Caco-2 (cell line): ENCODE data around the gene LRMDA. TPM values are rescaled to one million over a fixed set of nuclear protein-coding genes. Genes with fewer than 3 reads are reported as not detected.

Source experiments
- BruUV-seq: library from RNA; stranded (reverse); fragments of 400-500 nt; replicated peaks from 2 replicates; lab custom pipeline; 2021; lab: Mats Ljungman, UMichigan
- CTCF ChIA-PET: fragments of 300-600 bp; sonication (Branson Sonifier 250); formaldehyde crosslinking; loops from one replicate; lab custom pipeline; 2022; ENCODE audit warnings: antibody characterized with exemption; lab: Charles Lee
- POLR2A ChIA-PET: fragments of 300-600 bp; sonication (Branson Sonifier 250); formaldehyde crosslinking; loops from one replicate; lab custom pipeline; 2022; ENCODE audit warnings: antibody characterized with exemption; lab: Charles Lee
- DNase-seq, 2 experiments: peaks; one replicate each; pipeline versions ENCODE4 v3.0.0 to v3.0.0-alpha.2; 2020 to 2022
- H3K27me3 ChIP-seq: replicated peaks from 2 replicates; pipeline ENCODE4 v1.6.0; 2011; ENCODE audit warnings: low read length; ENCODE audit not compliant: control insufficient read depth, insufficient read depth
- H3K36me3 ChIP-seq: 2 replicates; pipeline ENCODE4 v1.5.1; 2011; ENCODE audit warnings: low read length; ENCODE audit not compliant: control insufficient read depth, insufficient read depth
- H3K4me1 ChIP-seq: fragments of 250-450 bp; sonication (Bioruptor Pico); 2 replicates; pipeline ENCODE4 v1.5.1; 2020; ENCODE audit warnings: mild to moderate bottlenecking
- H3K4me3 ChIP-seq: 2 replicates; pipeline ENCODE4 v1.5.1; 2011; ENCODE audit warnings: low read depth, mild to moderate bottlenecking, control low read depth, low read length
- H3K9me3 ChIP-seq: fragments of 250-450 bp; sonication (Bioruptor Pico); 2 replicates; pipeline ENCODE4 v1.5.1; 2020; ENCODE audit warnings: mild to moderate bottlenecking, moderate library complexity
- H3K27ac Mint-ChIP-seq: one replicate; pipeline ENCODE4 v1.8.0; 2022; ENCODE audit warnings: mixed read lengths; ENCODE audit not compliant: unreplicated experiment
- H3K27me3 Mint-ChIP-seq: one replicate; pipeline ENCODE4 v1.8.0; 2022; ENCODE audit warnings: mixed read lengths; ENCODE audit not compliant: insufficient read depth, unreplicated experiment
- H3K36me3 Mint-ChIP-seq: one replicate; pipeline ENCODE4 v1.8.0; 2022; ENCODE audit warnings: mild to moderate bottlenecking, mixed read lengths; ENCODE audit not compliant: insufficient read depth, unreplicated experiment
- H3K4me1 Mint-ChIP-seq: one replicate; pipeline ENCODE4 v1.8.0; 2022; ENCODE audit warnings: low read depth, mixed read lengths; ENCODE audit not compliant: unreplicated experiment
- H3K4me3 Mint-ChIP-seq: one replicate; pipeline ENCODE4 v1.8.0; 2022; ENCODE audit warnings: mild to moderate bottlenecking, moderate library complexity, mixed read lengths; ENCODE audit not compliant: unreplicated experiment
- H3K9me3 Mint-ChIP-seq: one replicate; pipeline ENCODE4 v1.8.0; 2022; ENCODE audit warnings: mixed read lengths; ENCODE audit not compliant: unreplicated experiment
- intact Hi-C: fragments of 100-400 bp; cut with micrococcal nuclease; formaldehyde crosslinking; loops from one replicate; pipeline ENCODE4 v1.10.0; 2022; ENCODE audit not compliant: unreplicated experiment
- total RNA-seq: library from RNA; stranded (reverse); gene quantifications from 2 replicates; pipeline ENCODE4 v1.2.3, GENCODE V29; 2022
- TF ChIP-seq, protein P1 (sequence below), 2 experiments: fragments of 200-600 bp in 1 of 2; IDR thresholded peaks; 1 replicate in 1 of 2; 2 replicates in 1 of 2; pipeline versions ENCODE4 v1.5.1 to v1.8.0; 2011 to 2022; ENCODE audit warnings: antibody characterized with exemption in 1 of 2, control low read depth in 1 of 2, inconsistent platforms in 1 of 2, low read depth in 1 of 2, low read length in 1 of 2, mild to moderate bottlenecking in 1 of 2, moderate library complexity in 1 of 2; ENCODE audit not compliant: insufficient read depth in 1 of 2, severe bottlenecking in 1 of 2, unreplicated experiment in 1 of 2

Gene LRMDA
- total RNA-seq, 1 experiment from 2014 or later, result 18.5 TPM

DNA sequence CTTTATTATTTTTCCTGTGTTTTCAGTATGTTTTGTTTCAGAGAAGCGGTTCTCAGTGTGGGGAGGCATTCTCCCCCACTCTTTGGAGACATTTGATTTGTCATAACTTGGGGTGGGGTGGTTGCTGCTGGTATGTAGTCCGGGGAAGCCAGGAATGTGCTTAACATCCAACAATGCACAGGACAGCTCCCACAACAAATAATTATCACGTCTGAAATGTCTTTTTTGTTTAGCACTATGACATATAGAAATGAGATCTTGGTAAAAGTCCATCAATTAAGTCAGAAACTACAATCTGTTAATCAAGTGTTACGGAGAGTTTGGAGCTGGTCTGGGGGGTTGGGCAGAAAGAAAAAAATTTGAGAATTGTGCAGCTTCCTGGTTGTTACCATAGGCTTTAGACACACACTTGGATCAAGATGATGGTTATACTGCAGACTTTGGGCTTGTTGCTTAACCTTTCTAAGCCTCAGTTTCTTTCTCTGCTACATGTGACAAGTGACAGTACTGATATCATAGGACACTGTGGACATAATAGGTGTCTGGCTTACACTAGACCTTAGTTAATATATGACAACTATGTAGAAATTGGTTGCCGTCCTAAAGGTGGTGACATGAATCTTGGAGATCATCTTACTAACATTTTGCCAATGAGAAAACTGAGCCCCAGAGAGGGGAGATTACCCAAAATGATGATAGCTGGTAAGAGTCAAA is 113.7 kb downstream of the LRMDA start:
- no peaks in the 10 kb centered on the region; the same call in 1 of the 2 replicates for H3K4me1 ChIP-seq
- ChIA-PET CTCF (no interaction called here), POLR2A (no interaction called here)
- H3K4me3 ChIP-seq, result no peak overlapping the region
- TF ChIP-seq, protein P1, sequence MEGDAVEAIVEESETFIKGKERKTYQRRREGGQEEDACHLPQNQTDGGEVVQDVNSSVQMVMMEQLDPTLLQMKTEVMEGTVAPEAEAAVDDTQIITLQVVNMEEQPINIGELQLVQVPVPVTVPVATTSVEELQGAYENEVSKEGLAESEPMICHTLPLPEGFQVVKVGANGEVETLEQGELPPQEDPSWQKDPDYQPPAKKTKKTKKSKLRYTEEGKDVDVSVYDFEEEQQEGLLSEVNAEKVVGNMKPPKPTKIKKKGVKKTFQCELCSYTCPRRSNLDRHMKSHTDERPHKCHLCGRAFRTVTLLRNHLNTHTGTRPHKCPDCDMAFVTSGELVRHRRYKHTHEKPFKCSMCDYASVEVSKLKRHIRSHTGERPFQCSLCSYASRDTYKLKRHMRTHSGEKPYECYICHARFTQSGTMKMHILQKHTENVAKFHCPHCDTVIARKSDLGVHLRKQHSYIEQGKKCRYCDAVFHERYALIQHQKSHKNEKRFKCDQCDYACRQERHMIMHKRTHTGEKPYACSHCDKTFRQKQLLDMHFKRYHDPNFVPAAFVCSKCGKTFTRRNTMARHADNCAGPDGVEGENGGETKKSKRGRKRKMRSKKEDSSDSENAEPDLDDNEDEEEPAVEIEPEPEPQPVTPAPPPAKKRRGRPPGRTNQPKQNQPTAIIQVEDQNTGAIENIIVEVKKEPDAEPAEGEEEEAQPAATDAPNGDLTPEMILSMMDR (IDR thresholded peaks at IDR 0.05; ENCODE audit: insufficient read depth in 1 of 2, low read depth in 1 of 2, low read length in 1 of 2, severe bottlenecking in 1 of 2, unreplicated experiment in 1 of 2), result no peak
- DNase-seq, result no peak
- intact Hi-C loops, result no loop called here
- Mint-ChIP-seq H3K27me3 (no peaks in the 10 kb centered on the region), H3K27ac (no peak overlapping the region), H3K36me3 (no peaks in the 10 kb centered on the region), H3K9me3 (no peaks in the 10 kb centered on the region), H3K4me3 (no peak overlapping the region), H3K4me1 (peaks cover 8% of the 10 kb centered on the region)
- H3K36me3 ChIP-seq, result no peaks in the 10 kb centered on the region
- no TSS peak for BruUV-seq
- H3K27me3 ChIP-seq, result no peaks in the 10 kb centered on the region
- H3K9me3 ChIP-seq, result no peaks in the 10 kb centered on the region

DNA sequence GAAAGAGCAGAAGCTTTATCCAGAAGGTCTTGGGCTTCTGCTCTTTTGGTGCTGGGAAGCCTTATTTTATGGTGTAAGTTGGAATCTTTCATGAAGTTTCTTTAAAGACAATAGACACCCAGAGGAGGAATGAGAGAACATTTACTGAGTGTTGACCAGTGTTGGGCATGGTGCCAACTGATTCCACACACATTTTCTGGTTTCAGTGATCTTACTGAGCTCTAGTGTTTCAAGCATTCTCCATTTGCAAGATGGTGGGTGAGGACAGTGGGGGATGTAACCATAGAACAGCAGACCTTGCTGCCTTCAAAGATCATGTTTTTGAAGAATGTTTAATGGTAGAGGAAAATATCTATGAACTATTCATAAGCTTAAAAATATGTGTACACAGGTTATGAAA is 114.6 kb downstream of the LRMDA start:
- TF ChIP-seq, protein P1 (IDR thresholded peaks at IDR 0.05; ENCODE audit: insufficient read depth in 1 of 2, low read depth in 1 of 2, low read length in 1 of 2, severe bottlenecking in 1 of 2, unreplicated experiment in 1 of 2), result no peak
- H3K9me3 ChIP-seq, result no peaks in the 10 kb centered on the region
- no peaks in the 10 kb centered on the region for H3K27me3 ChIP-seq
- H3K4me1 Mint-ChIP-seq, result peaks cover 7% of the 10 kb centered on the region
- no peaks in the 10 kb centered on the region; the same call in 1 of the 2 replicates for H3K4me1 ChIP-seq
- no peaks in the 10 kb centered on the region for H3K27me3 Mint-ChIP-seq
- no peak overlapping the region for H3K27ac Mint-ChIP-seq
- H3K4me3 Mint-ChIP-seq, result no peak overlapping the region
- POLR2A ChIA-PET, result no interaction called here
- BruUV-seq, result no TSS peak
- intact Hi-C loops, result no loop called here
- no peak for DNase-seq
- no peaks in the 10 kb centered on the region for H3K9me3 Mint-ChIP-seq
- no peaks in the 10 kb centered on the region for H3K36me3 Mint-ChIP-seq
- CTCF ChIA-PET, result no interaction called here
- no peak overlapping the region for H3K4me3 ChIP-seq
- H3K36me3 ChIP-seq, result no peaks in the 10 kb centered on the region

DNA sequence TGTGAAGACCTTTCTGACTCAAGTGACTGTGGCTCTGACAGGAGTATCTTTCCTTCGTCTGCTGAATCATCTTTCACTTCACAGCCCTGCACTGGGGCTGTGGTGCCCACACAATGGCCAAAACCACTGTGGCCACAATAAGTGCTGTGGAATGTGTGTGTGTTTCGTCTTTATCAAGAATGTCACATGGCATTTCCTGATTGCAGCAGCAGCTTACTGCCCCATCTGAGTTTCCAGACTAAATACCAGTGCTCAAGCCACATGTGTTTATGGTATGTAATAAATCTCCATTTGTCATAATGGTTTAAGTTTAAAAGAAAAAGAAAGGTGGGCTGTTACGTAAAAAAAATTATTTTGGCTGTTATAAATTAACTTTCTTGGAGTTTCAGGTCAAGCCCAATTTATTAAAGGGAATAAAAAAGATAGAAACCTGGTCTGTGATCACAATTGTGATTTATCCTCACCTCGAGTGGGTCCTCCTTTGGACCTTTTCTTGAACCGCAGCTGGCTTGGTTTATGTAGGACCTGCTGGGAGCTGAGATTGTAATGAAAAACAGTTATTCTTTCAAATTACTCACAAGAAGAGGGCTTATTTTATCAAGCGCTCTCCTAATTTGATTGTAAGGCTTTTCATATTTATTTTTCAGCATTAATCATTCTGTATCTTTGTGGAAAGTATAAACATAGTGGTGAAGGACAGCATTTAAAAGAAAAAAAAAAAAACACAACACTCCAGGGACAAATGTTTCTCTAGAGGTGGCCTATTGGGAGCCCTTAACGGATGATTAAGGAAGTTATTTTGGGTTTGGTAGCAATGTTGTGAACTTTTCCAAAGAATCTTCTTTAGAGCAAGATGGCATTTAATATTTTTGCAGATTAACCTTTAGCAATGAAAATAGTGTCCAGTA is 116.2 kb downstream of the LRMDA start:
- DNase-seq, result no peak
- no peaks in the 10 kb centered on the region for H3K27me3 Mint-ChIP-seq
- no peak overlapping the region for H3K4me3 Mint-ChIP-seq
- H3K4me1 Mint-ChIP-seq, result peaks cover 7% of the 10 kb centered on the region
- Histone ChIP-seq H3K4me3 (no peak overlapping the region), H3K36me3 (no peaks in the 10 kb centered on the region), H3K27me3 (no peaks in the 10 kb centered on the region), H3K4me1 (no peaks in the 10 kb centered on the region; the same call in 1 of the 2 replicates), H3K9me3 (peaks cover 6% of the 10 kb centered on the region; the same call in 1 of the 2 replicates)
- no peaks in the 10 kb centered on the region for H3K36me3 Mint-ChIP-seq
- H3K27ac Mint-ChIP-seq, result no peak overlapping the region
- BruUV-seq, result no TSS peak
- intact Hi-C loops, result no loop called here
- TF ChIP-seq, protein P1 (IDR thresholded peaks at IDR 0.05; ENCODE audit: insufficient read depth in 1 of 2, low read depth in 1 of 2, low read length in 1 of 2, severe bottlenecking in 1 of 2, unreplicated experiment in 1 of 2), result no peak
- ChIA-PET POLR2A (no interaction called here), CTCF (no interaction called here)
- H3K9me3 Mint-ChIP-seq, result peaks cover 6% of the 10 kb centered on the region
